Gastroesophageal sphincter (tissue), 3 donors: ENCODE measurements around the gene KCNN2.

Experiments used
- CTCF ChIP-seq, 4 experiments: fragments of 200-600 bp in 2 of 4; fragments of 450-650 bp in 2 of 4; sonication (generic) in 1 of 4; IDR thresholded peaks; one replicate each; pipeline ENCODE4 v1.5.1; 2017 to 2019; ENCODE audit warnings: antibody characterized with exemption in 4 of 4, mild to moderate bottlenecking in 2 of 4, moderate library complexity in 2 of 4
- EP300 ChIP-seq: sonication (generic); formaldehyde crosslinking; IDR thresholded peaks from one replicate; pipeline ENCODE4 v1.6.1; 2017; ENCODE audit warnings: antibody characterized with exemption, mild to moderate bottlenecking
- POLR2A ChIP-seq, 2 donors: fragments of 450-650 bp; IDR thresholded peaks; one replicate each; pipeline ENCODE4 v1.6.1; 2017; ENCODE audit warnings: antibody characterized with exemption in 2 of 2, mild to moderate bottlenecking in 2 of 2, moderate library complexity in 1 of 2
- POLR2AphosphoS5 ChIP-seq: sonication (generic); formaldehyde crosslinking; IDR thresholded peaks from one replicate; pipeline ENCODE4 v1.6.1; 2017; ENCODE audit warnings: antibody characterized with exemption

- TF ChIP-seq CTCF (IDR thresholded peaks at IDR 0.05) (no peak), POLR2A (IDR thresholded peaks at IDR 0.05) (no peak), EP300 (no peak), POLR2AphosphoS5 (no peak)
These were observed 29.5 kb downstream of the KCNN2 start for GRCh38 chr5:114391321-114391720.
